HL-60 (cell line): Measurements from ENCODE around the gene ZGPAT.

Source experiments
- DNase-seq, 2 experiments: peaks; one replicate each; pipeline ENCODE4 v3.0.0-alpha.2; 2010 to 2020; ENCODE audit warnings: low read depth in 1 of 2, low spot score in 1 of 2
- H3K27ac ChIP-seq: fragments of 250-450 bp; sonication (Bioruptor Pico); replicated peaks from 2 replicates; pipeline ENCODE4 v1.5.1; 2020; ENCODE audit warnings: mild to moderate bottlenecking, moderate library complexity
- H3K27me3 ChIP-seq: fragments of 250-450 bp; sonication (Bioruptor Pico); 2 replicates; pipeline ENCODE4 v1.5.1; 2021; ENCODE audit warnings: mild to moderate bottlenecking, moderate library complexity; ENCODE audit not compliant: insufficient read depth, poor library complexity, severe bottlenecking
- H3K4me3 ChIP-seq: replicated peaks from 2 replicates; pipeline ENCODE4 v1.5.1; 2011; ENCODE audit warnings: mild to moderate bottlenecking, control low read depth, low read length; ENCODE audit not compliant: insufficient read depth
- CTCF ChIP-seq: IDR thresholded peaks from one replicate; pipeline ENCODE4 v1.5.1; 2011; ENCODE audit warnings: low read length, control low read depth, inconsistent platforms; ENCODE audit not compliant: insufficient read depth
- GABPA ChIP-seq: IDR thresholded peaks from 2 replicates; pipeline ENCODE4 v1.6.1; 2012; ENCODE audit warnings: low read depth
- POLR2AphosphoS5 ChIP-seq: IDR thresholded peaks from 2 replicates; pipeline ENCODE4 v1.6.1; 2012; ENCODE audit warnings: low read depth
- REST ChIP-seq: IDR thresholded peaks from 2 replicates; pipeline ENCODE4 v1.6.1; 2012; ENCODE audit warnings: low read depth; ENCODE audit not compliant: insufficient replicate concordance
- SPI1 ChIP-seq: IDR thresholded peaks from 2 replicates; pipeline ENCODE4 v1.6.1; 2012; ENCODE audit warnings: low read depth, mild to moderate bottlenecking, borderline replicate concordance

ZGPAT gene

GRCh38 chr20:63682384-63683139 lies 25.3 kb upstream of the ZGPAT start:
- Histone ChIP-seq H3K27me3 (no peaks in the 10 kb centered on the region), H3K27ac (no peak overlapping the region), H3K4me3 (no peak overlapping the region)
- TF ChIP-seq SPI1 (no peak), POLR2AphosphoS5 (no peak), CTCF (no peak), GABPA (no peak), REST (no peak)
- DNase-seq = no peak

GRCh38 chr20:63685269-63686026 lies 22.4 kb upstream of the ZGPAT start:
- TF ChIP-seq REST (no peak), SPI1 (no peak), GABPA (no peak), CTCF (no peak), POLR2AphosphoS5 (no peak)
- H3K4me3 ChIP-seq = no peak overlapping the region

GRCh38 chr20:63686094-63686491 lies 21.7 kb upstream of the ZGPAT start:
- no peak for DNase-seq
- TF ChIP-seq REST (no peak), GABPA (no peak), POLR2AphosphoS5 (no peak), SPI1 (no peak), CTCF (no peak)
- Histone ChIP-seq H3K4me3 (no peak overlapping the region), H3K27me3 (no peaks in the 10 kb centered on the region), H3K27ac (no peak overlapping the region)

More at GRCh38 chr20:63685269-63686026, 22.4 kb upstream of the ZGPAT start:
- no peak for DNase-seq
- Histone ChIP-seq H3K27me3 (no peaks in the 10 kb centered on the region), H3K27ac (no peak overlapping the region)
